NCI-H345 (cell line): ENCODE results near the gene DCD.
A peak's percentile ranks its signal among the peaks of the same experiment; 100 is the strongest.

ENCODE experiments used
- DNase-seq: peaks from one replicate; lab custom pipeline; 2025; lab: John Stamatoyannopoulos, UW

The DCD gene

DNA sequence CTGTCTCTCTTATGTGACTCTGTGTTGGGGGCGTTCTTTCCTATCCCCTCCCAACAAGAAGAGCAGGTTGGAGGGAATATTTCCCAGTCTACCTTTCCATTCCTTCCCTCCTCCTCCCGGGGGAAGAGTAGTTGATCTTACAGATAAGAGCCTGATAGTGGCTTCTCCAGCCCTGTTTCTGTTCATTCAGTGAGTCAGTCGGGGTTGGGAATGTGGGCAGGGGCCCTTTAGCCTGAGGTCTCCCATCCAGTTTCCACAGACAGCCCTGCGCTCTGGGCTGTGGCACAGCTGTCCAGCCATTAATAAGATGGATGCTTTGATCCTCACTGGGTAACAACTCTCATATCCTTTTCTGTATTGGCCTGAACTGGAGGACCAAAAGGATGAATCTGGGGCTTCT, 41.6 kb downstream of the DCD start:
- no peak for DNase-seq

DNA sequence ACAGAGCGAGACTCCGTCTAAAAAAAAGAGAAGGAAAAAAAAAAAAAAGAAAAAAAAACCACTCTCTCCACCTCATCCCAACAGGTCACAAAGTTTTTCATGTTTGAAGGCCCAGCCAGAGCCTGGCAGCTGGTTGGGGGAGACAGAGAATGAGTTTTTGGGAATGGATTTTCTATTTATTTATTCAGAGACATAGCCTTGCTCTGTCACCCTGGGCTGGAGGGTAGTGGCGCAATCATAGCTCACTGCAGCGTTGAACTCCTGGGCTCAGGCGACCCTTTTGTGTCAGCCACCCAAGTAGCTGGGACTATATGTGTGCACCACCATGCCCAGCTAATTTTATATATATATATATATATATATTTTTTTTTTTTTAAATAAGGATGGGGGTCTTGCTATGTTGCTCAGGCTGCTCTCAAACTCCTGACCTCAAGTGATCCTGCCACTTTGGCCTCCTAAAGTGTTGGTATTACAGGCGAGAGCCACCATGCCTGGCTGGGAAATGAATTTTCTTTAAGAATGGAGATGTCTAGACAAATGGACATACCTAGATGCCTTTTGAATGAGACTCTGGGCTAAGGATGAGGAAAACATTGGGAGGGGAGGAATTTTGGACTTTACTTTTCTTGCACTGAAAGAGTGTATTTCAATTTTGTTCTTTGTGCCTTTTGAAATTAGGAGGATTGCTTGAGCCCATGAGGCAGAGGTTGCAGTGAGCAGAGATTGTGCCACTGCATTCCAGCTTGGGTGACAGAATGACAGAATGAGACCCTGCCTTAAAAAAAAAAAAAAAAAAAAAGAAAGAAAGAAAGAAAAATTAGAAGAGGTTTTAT, 42.8 kb downstream of the DCD start:
- DNase-seq = no peak

DNA sequence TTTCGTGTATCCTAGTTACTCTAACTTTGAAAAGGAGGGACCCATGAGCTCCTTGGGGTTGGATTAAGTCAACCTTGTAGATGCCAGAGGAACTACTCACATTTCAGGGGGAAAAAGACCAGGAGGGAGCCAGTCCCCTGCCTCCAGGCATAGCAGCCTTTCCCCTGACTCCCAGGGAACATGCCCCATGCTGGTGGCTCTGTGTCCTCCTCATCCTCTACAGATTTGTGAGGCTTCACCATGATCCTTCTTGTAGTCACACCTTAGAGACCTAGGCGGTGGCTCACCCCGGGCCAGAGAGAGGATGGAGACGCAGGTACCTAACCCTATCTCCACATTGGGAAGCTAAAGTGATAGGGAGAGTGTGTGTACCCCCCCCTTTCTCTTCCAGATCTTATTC, 43.7 kb downstream of the DCD start:
- DNase-seq = no peak

DNA sequence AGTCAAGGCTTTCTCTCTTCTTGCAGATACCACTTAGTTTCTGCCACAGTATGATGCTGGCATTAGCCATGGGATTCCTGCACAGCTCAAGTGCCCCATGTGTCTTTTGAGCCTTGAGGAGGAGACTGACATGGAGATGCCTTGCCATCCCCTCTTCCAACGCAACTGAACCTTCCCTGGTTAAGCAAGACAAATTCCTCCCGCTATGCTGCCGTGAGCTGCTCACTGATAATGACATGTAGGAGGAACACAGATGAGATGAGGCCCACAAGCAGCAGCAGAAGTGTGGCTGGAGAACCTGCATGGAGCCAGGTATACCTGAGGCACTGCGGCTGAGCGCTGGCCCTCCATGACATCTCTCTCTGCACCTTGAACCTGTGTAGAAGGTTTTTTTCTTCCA, 44.3 kb downstream of the DCD start:
- no peak for DNase-seq

DNA sequence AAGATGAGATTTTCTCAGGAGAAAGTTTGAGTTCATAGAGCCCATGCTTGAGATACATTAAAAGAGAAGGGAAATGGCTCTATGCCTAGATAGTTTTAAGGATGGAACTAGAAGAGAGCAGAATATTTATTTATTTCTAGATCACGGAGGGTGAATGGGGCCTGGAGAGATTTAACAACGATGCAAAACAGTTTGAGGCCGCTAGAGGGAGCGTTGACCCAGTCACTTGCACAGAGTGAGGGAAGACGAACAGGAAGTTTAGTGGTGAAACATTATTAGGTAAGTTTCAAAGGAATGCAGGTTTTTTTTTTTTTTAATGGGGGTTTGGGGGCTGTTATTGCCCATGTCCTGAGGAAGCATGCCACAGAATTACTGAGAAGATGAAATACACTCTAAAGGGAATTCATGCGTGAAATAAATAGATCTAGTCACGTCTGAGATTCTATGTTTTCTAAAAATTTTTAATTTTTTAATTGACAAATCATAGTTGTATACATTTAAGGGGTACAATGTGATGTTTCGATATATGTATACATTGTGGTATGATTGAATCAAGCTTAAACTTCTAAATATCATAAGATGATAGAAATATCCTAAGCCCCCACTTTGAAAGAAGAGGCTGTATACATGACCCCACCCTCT, 44.9 kb downstream of the DCD start:
- peak; percentile 67 for DNase-seq

DNA sequence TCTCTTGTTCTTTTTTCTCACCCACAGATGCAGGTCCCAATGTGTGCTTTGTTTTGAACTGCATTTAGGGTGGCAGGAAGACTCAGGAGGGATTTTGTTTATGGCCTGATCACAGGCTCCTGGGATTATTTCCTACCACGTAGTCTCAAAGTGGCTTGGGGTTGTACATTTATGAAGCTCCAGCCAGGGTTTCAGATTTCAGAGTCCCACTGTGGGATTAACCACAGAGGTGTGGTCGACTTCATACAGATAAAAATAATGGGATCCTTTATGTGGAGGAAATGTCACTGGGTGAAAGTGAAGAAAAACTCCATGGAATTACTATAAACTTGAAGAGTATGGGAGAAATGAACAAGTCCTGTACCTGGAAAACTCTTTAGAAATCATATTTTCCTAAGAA, 45.5 kb downstream of the DCD start:
- DNase-seq = no peak

DNA sequence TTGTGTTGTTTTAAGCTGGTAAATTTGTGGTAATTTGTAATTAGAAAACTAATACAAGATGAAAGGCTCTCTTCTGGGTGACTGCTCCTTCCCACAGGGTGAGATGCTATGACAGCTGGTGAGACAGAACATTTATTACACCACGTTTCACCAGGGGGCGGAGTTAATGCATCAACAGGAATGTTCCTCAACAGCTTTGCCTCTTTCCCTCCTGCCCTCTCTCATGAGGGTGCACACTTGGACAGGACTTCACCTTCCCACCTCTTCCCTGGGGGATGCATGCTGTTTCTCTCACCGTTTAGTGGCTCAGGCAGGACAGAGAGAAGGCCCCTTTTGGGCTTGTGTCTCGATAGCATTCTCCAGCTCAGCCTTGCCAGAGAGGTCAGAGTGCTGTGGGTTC, 46.3 kb downstream of the DCD start:
- no peak for DNase-seq

DNA sequence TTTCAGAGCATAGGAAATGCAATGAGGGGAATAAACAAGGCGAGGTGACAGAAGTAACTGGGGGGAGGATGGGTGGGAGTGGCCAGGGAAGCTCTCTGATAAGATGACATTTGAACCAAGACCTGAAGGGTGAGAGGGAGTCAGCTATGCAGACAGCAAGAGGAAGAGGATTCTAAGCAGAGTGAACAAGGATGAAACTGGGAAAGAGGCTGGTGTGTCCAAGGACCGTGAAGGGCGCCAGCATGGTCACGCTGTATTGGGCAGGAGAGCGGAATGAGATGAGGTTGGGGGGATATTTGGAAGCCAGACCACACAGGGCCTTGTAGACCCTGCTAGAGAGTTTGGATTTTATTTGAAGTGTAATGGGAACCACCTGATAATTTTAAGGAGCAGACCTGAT, 49.2 kb downstream of the DCD start:
- no peak for DNase-seq

DNA sequence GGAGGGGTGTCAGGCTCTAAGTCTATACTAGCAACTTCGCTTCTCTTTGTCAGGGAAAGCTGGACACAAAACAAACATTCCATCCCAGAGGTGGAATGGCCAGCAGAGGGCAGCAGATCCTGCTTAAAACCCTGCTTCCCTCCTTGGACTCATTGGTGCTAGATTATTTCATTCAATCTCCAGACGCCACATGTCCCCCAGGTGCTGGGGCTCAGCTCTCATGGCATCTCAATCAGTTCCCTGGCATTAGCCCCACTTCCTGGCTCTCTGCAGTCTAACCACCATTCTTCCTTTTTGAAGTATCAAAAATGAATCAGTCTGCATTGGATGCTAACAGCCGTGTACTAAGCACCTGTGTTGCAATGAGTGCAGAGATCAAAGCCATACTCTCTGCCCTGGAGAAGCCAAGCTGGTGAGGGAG, 51.6 kb downstream of the DCD start:
- DNase-seq = peak; percentile 41

DNA sequence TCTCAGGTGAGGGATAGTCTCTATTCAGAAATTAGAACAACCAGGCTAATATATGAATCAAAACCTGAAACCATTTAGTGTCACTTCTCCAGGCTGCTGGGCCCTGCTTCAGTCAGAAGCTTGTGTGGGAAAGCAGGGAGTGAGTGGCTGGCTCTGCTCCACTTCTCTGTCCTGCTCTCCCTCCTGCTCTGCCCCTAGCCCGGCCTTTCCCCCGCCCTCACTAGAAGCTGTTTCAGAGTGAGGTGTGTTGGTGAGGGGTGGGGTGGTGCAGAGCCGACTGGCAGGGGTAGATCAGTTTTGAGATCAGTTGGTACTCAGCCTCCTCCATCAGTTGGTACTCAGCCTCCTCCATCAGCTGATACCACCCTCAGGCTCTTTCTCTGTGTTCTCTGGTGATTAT, 52.7 kb downstream of the DCD start:
- no peak for DNase-seq
